ENCODE results near the gene PSMC5.
A peak's percentile ranks its signal among the peaks of the same experiment; 100 is the strongest.

The PSMC5 gene

DNA sequence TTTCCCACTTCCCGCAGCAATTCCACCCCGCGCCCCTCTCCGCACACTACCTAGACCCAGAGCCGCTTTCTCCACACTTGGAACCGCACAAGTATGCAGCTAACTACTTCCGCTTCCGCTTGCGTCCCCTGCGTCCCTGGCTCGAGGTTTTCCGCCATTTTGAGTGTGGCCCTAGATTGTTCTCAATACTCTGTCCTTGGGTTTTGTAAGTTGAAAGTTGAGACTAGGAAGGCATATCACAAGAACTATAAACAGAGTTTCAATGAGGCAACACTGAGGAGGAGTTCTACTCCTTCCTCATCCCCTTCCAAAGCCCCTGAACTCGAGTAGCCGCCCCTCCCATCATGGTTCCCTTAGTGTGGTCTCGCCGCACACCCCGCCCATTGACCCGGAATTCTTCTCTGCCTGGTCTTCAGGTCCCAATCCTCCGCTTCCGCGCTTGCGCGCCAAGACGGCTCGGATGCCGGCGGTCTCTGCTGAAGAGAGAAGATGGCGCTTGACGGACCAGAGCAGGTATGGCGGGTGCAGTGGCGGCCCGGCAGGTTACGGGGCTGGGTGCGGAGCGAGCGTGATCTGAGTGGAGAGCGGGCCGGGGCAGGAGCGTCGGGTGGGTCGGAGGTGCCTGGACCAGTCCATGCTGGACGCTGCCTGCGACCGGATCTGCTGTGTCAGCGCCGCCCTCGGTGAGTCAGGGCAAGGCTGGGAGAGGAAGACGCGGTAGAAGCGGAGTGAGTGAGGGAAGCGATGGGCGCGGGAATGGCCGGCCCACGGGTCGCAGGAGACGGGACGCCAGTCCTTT is at the start of gene PSMC5, which contains the start of gene FTSJ3:
PSMC5 (plus strand) TSS at position 430 of the 799 bp plus-strand sequence; CDS start at position 490, 60 bp downstream.
FTSJ3 (minus strand) TSS at position 662 of the 799 bp plus-strand sequence. CDS start 761 bp downstream, outside the sequence.
- peak; percentile 91 for ATAC-seq
- TF ChIP-seq PPARA (CRISPR knock-in tag; IDR thresholded peaks at IDR 0.05; ENCODE audit: borderline replicate concordance) (no peak), ZNF565 (CRISPR knock-in tag; conservative IDR thresholded peaks at IDR 0.05; ENCODE audit: low read depth) (0 out of 2 replicates have a peak, but pooled peaks have one; percentile 20), ZNF70 (CRISPR knock-in tag; IDR thresholded peaks at IDR 0.05) (no peak), ARNTL (CRISPR knock-in tag; IDR thresholded peaks at IDR 0.05; ENCODE audit: borderline replicate concordance, low read depth) (no peak), TOX (CRISPR knock-in tag; IDR thresholded peaks at IDR 0.05; ENCODE audit: borderline replicate concordance) (no peak), ISL1 (CRISPR knock-in tag; IDR thresholded peaks at IDR 0.05) (no peak), CSDC2 (CRISPR knock-in tag; IDR thresholded peaks at IDR 0.05) (peak; percentile 79; the same call in 1 of the 2 replicates), BACH2 (CRISPR knock-in tag; IDR thresholded peaks at IDR 0.05; ENCODE audit: borderline replicate concordance) (no peak), SNAI2 (CRISPR knock-in tag; IDR thresholded peaks at IDR 0.05) (no peak), ZFP3 (CRISPR knock-in tag; IDR thresholded peaks at IDR 0.05) (peak; percentile 42; the same call in 1 of the 2 replicates), TCF4 (CRISPR knock-in tag; IDR thresholded peaks at IDR 0.05; ENCODE audit: borderline replicate concordance) (no peak), ZC3H10 (CRISPR knock-in tag; IDR thresholded peaks at IDR 0.05) (no peak), ESRRG (CRISPR knock-in tag; IDR thresholded peaks at IDR 0.05) (0 out of 2 replicates have a peak, but pooled peaks have one; percentile 78), GLIS3 (CRISPR knock-in tag; IDR thresholded peaks at IDR 0.05) (peak; percentile 80; the same call in 1 of the 2 replicates)
- TF ChIP-seq, protein P1, sequence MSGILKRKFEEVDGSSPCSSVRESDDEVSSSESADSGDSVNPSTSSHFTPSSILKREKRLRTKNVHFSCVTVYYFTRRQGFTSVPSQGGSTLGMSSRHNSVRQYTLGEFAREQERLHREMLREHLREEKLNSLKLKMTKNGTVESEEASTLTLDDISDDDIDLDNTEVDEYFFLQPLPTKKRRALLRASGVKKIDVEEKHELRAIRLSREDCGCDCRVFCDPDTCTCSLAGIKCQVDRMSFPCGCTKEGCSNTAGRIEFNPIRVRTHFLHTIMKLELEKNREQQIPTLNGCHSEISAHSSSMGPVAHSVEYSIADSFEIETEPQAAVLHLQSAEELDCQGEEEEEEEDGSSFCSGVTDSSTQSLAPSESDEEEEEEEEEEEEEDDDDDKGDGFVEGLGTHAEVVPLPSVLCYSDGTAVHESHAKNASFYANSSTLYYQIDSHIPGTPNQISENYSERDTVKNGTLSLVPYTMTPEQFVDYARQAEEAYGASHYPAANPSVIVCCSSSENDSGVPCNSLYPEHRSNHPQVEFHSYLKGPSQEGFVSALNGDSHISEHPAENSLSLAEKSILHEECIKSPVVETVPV (CRISPR knock-in tag; IDR thresholded peaks at IDR 0.05) = no peak
- TF ChIP-seq, protein P2, sequence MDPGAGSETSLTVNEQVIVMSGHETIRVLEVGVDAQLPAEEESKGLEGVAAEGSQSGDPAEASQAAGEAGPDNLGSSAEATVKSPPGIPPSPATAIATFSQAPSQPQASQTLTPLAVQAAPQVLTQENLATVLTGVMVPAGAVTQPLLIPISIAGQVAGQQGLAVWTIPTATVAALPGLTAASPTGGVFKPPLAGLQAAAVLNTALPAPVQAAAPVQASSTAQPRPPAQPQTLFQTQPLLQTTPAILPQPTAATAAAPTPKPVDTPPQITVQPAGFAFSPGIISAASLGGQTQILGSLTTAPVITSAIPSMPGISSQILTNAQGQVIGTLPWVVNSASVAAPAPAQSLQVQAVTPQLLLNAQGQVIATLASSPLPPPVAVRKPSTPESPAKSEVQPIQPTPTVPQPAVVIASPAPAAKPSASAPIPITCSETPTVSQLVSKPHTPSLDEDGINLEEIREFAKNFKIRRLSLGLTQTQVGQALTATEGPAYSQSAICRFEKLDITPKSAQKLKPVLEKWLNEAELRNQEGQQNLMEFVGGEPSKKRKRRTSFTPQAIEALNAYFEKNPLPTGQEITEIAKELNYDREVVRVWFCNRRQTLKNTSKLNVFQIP (CRISPR knock-in tag; IDR thresholded peaks at IDR 0.05; ENCODE audit: borderline replicate concordance, low read depth) = no peak
- TF ChIP-seq, protein P3, sequence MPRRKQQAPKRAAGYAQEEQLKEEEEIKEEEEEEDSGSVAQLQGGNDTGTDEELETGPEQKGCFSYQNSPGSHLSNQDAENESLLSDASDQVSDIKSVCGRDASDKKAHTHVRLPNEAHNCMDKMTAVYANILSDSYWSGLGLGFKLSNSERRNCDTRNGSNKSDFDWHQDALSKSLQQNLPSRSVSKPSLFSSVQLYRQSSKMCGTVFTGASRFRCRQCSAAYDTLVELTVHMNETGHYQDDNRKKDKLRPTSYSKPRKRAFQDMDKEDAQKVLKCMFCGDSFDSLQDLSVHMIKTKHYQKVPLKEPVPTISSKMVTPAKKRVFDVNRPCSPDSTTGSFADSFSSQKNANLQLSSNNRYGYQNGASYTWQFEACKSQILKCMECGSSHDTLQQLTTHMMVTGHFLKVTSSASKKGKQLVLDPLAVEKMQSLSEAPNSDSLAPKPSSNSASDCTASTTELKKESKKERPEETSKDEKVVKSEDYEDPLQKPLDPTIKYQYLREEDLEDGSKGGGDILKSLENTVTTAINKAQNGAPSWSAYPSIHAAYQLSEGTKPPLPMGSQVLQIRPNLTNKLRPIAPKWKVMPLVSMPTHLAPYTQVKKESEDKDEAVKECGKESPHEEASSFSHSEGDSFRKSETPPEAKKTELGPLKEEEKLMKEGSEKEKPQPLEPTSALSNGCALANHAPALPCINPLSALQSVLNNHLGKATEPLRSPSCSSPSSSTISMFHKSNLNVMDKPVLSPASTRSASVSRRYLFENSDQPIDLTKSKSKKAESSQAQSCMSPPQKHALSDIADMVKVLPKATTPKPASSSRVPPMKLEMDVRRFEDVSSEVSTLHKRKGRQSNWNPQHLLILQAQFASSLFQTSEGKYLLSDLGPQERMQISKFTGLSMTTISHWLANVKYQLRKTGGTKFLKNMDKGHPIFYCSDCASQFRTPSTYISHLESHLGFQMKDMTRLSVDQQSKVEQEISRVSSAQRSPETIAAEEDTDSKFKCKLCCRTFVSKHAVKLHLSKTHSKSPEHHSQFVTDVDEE (CRISPR knock-in tag; IDR thresholded peaks at IDR 0.05) = no peak
- TF ChIP-seq, protein P4, sequence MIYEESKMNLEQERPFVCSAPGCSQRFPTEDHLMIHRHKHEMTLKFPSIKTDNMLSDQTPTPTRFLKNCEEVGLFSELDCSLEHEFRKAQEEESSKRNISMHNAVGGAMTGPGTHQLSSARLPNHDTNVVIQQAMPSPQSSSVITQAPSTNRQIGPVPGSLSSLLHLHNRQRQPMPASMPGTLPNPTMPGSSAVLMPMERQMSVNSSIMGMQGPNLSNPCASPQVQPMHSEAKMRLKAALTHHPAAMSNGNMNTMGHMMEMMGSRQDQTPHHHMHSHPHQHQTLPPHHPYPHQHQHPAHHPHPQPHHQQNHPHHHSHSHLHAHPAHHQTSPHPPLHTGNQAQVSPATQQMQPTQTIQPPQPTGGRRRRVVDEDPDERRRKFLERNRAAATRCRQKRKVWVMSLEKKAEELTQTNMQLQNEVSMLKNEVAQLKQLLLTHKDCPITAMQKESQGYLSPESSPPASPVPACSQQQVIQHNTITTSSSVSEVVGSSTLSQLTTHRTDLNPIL (CRISPR knock-in tag; IDR thresholded peaks at IDR 0.05; ENCODE audit: low read depth) = no peak
- TF ChIP-seq, protein P5, sequence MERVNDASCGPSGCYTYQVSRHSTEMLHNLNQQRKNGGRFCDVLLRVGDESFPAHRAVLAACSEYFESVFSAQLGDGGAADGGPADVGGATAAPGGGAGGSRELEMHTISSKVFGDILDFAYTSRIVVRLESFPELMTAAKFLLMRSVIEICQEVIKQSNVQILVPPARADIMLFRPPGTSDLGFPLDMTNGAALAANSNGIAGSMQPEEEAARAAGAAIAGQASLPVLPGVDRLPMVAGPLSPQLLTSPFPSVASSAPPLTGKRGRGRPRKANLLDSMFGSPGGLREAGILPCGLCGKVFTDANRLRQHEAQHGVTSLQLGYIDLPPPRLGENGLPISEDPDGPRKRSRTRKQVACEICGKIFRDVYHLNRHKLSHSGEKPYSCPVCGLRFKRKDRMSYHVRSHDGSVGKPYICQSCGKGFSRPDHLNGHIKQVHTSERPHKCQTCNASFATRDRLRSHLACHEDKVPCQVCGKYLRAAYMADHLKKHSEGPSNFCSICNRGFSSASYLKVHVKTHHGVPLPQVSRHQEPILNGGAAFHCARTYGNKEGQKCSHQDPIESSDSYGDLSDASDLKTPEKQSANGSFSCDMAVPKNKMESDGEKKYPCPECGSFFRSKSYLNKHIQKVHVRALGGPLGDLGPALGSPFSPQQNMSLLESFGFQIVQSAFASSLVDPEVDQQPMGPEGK (CRISPR knock-in tag; IDR thresholded peaks at IDR 0.05; ENCODE audit: borderline replicate concordance) = no peak

DNA sequence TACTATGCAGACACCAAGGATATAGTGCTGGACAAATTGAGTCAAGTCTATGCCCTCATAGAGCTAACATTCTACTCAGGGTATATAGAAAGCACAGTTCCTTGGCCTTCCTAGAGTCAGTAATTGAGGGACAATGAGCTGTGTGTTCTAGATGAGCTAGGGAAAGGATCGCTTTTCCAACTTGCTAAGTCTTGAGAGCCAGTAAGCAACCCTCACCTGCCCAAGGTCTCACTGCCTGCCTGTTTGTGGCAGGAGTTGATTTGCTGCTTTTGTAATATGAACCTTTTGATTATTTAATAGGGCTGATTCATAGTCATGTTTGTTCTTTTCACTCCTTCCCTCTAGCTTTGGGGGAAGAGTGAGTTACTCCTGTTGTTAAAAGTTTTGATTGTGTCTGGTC is 46.7 kb upstream of the PSMC5 start:
- ATAC-seq = peak; percentile 42
- TF ChIP-seq OSR1 (CRISPR knock-in tag; IDR thresholded peaks at IDR 0.05) = no peak
- no peak for TF ChIP-seq ZNF70 (CRISPR knock-in tag; IDR thresholded peaks at IDR 0.05)
- no peak for TF ChIP-seq TCF4 (CRISPR knock-in tag; IDR thresholded peaks at IDR 0.05; ENCODE audit: borderline replicate concordance)
- TF ChIP-seq, protein P3 (CRISPR knock-in tag; IDR thresholded peaks at IDR 0.05) = no peak
- no peak for TF ChIP-seq ISL1 (CRISPR knock-in tag; IDR thresholded peaks at IDR 0.05)
- TF ChIP-seq ZFP3 (CRISPR knock-in tag; IDR thresholded peaks at IDR 0.05) = no peak
- TF ChIP-seq CSDC2 (CRISPR knock-in tag; IDR thresholded peaks at IDR 0.05) = no peak
- TF ChIP-seq, protein P1 (CRISPR knock-in tag; IDR thresholded peaks at IDR 0.05) = no peak
- TF ChIP-seq GLIS3 (CRISPR knock-in tag; IDR thresholded peaks at IDR 0.05) = no peak
- TF ChIP-seq BACH2 (CRISPR knock-in tag; IDR thresholded peaks at IDR 0.05; ENCODE audit: borderline replicate concordance) = no peak
- no peak for TF ChIP-seq ESRRG (CRISPR knock-in tag; IDR thresholded peaks at IDR 0.05)
- no peak for TF ChIP-seq ZNF565 (CRISPR knock-in tag; conservative IDR thresholded peaks at IDR 0.05; ENCODE audit: low read depth)
- no peak for TF ChIP-seq TOX (CRISPR knock-in tag; IDR thresholded peaks at IDR 0.05; ENCODE audit: borderline replicate concordance)
- TF ChIP-seq ZFP30 (CRISPR knock-in tag; IDR thresholded peaks at IDR 0.05) = no peak
- TF ChIP-seq RARB (CRISPR knock-in tag; IDR thresholded peaks at IDR 0.05) = no peak
